Body of pancreas (tissue), 4 donors: Measurements from ENCODE around the gene C1QTNF9. TPM values are rescaled to one million over a fixed set of nuclear protein-coding genes. Genes with fewer than 3 reads are reported as not detected.
"Not testable (repeated sequence)": the region's sequence is repeated elsewhere in the genome, so short reads cannot be mapped to it uniquely, and the experiment has no call there.

Experiments used
- ATAC-seq: fragments of 150-250 bp; one replicate; pipeline ENCODE4 v1.9.1; 2016
- DNase-seq, 4 donors: peaks; one replicate each; pipeline ENCODE4 v3.0.0-alpha.2; 2019
- H3K27ac ChIP-seq, 4 donors: fragments of 200-600 bp; sonication (generic); 1 replicate in 3 of 4; 2 replicates in 1 of 4; pipeline versions ENCODE4 v1.5.1 to v1.6.1; 2016 to 2019; ENCODE audit warnings: mild to moderate bottlenecking in 1 of 4, mixed read lengths in 1 of 4, moderate library complexity in 1 of 4
- H3K27me3 ChIP-seq, 2 donors: fragments of 200-600 bp; sonication (generic); one replicate each; pipeline ENCODE4 v1.6.0; 2016; ENCODE audit warnings: mild to moderate bottlenecking in 1 of 2
- H3K36me3 ChIP-seq, 2 donors: fragments of 200-600 bp; sonication (generic); replicated peaks in 1 of 2; 2 replicates each; pipeline ENCODE4 v1.5.1; 2016; ENCODE audit warnings: low read depth in 2 of 2; ENCODE audit not compliant: insufficient read depth in 1 of 2
- H3K4me1 ChIP-seq: fragments of 200-600 bp; sonication (generic); one replicate; pipeline ENCODE4 v1.6.0; 2016
- H3K4me3 ChIP-seq, 2 donors: fragments of 200-600 bp; sonication (generic); 1 replicate in 1 of 2; 2 replicates in 1 of 2; pipeline ENCODE4 v1.5.1; 2016 to 2019
- H3K9me3 ChIP-seq, 3 donors: fragments of 200-600 bp; sonication (generic); 1 replicate in 2 of 3; 2 replicates in 1 of 3; pipeline ENCODE4 v1.5.1; 2016
- POLR2A ChIP-seq, 3 donors: fragments of 450-650 bp; IDR thresholded peaks; one replicate each; pipeline ENCODE4 v1.6.1; 2016; ENCODE audit warnings: antibody characterized with exemption in 3 of 3, mild to moderate bottlenecking in 2 of 3
- WGBS, 2 donors: methylation state at CpG; one replicate each; pipeline ENCODE4 v1.1.5; 2017; 5-methylcytosine and 5-hydroxymethylcytosine counted together
- intact Hi-C: fragments of 100-400 bp; cut with DNase I; formaldehyde crosslinking; loops from one replicate; pipeline ENCODE4 v1.15.1; 2023
- total RNA-seq, 2 donors: library from RNA; depleted of rRNA; stranded (reverse); fragments of >200 nt; gene quantifications; one replicate each; pipeline ENCODE4 v1.1.0, GENCODE V29; 2016
- TF ChIP-seq, protein P1 (sequence below), 7 experiments: fragments of 450-650 bp in 4 of 7; fragments of 200-600 bp in 3 of 7; sonication (generic) in 3 of 7; IDR thresholded peaks; one replicate each; pipeline ENCODE4 v1.5.1; 2016 to 2019; ENCODE audit warnings: antibody characterized with exemption in 7 of 7

The C1QTNF9 gene
- total RNA-seq, 2 donors from 2014 or later = 0.78 to 4.3 TPM

DNA sequence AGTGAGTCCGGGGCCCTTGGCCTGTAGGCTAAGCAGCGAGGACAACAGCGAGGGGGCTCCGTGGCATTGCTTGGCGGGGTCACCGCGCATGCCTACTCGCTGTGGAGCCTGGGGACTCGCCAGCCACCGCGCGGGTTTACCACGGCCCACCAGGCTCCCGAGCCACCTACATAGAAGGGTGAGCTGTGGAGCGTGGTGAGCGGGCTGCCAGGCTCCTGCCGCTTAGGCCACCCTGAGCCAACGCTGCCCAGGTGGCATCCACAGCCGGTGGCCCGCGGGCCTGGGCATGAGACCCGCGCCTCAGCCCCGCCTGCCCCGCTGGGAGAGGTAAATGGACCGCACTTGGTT, 31.2 kb downstream of the C1QTNF9 start:
- Histone ChIP-seq H3K9me3 (no peaks in the 10 kb centered on the region), H3K4me3 (no peak overlapping the region), H3K36me3 (no peaks in the 10 kb centered on the region), H3K27me3 (peaks cover 0 to 4% of the 10 kb centered on the region in 2 donors), H3K4me1 (no peaks in the 10 kb centered on the region), H3K27ac (no peak overlapping the region)
- TF ChIP-seq POLR2A (IDR thresholded peaks at IDR 0.05) = no peak
- TF ChIP-seq, protein P1, sequence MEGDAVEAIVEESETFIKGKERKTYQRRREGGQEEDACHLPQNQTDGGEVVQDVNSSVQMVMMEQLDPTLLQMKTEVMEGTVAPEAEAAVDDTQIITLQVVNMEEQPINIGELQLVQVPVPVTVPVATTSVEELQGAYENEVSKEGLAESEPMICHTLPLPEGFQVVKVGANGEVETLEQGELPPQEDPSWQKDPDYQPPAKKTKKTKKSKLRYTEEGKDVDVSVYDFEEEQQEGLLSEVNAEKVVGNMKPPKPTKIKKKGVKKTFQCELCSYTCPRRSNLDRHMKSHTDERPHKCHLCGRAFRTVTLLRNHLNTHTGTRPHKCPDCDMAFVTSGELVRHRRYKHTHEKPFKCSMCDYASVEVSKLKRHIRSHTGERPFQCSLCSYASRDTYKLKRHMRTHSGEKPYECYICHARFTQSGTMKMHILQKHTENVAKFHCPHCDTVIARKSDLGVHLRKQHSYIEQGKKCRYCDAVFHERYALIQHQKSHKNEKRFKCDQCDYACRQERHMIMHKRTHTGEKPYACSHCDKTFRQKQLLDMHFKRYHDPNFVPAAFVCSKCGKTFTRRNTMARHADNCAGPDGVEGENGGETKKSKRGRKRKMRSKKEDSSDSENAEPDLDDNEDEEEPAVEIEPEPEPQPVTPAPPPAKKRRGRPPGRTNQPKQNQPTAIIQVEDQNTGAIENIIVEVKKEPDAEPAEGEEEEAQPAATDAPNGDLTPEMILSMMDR (IDR thresholded peaks at IDR 0.05) = no peak
- DNase-seq (no peak), ATAC-seq (no peak)
- WGBS, 2 donors = 75 to 94% methylated on average over 7 to 23 of the region's 26 CpGs
- intact Hi-C loops = no loop called here

DNA sequence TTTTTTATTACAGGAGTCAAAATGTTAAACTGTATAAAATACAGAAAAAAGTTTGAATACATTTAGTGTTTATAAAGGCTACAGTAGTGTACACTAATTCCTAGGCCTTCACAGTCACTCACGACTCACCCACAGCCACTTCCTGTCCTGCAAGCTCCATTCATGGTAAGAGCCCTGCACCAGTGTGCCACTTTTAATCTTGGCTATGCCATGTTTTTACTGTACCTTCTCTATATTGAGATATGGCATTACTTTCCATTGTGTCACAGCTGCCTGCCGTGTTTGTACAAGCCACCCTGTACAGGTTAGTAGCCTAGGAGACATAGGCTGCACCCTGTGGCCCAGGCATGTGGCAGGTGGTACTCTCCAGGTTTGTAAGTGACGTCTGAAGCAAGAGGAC, 32.1 kb downstream of the C1QTNF9 start:
- Histone ChIP-seq H3K4me3 (no peak overlapping the region), H3K27ac (no peak overlapping the region), H3K27me3 (peaks cover 0 to 4% of the 10 kb centered on the region in 2 donors), H3K9me3 (no peaks in the 10 kb centered on the region), H3K36me3 (no peaks in the 10 kb centered on the region), H3K4me1 (no peaks in the 10 kb centered on the region)
- TF ChIP-seq, protein P1 (IDR thresholded peaks at IDR 0.05) = no peak
- no peak for TF ChIP-seq POLR2A (IDR thresholded peaks at IDR 0.05)
- intact Hi-C loops = no loop called here
- DNase-seq (no peak), ATAC-seq (no peak)
- 76 to 85% methylated on average over 3 of the region's 3 CpGs for WGBS, 2 donors

DNA sequence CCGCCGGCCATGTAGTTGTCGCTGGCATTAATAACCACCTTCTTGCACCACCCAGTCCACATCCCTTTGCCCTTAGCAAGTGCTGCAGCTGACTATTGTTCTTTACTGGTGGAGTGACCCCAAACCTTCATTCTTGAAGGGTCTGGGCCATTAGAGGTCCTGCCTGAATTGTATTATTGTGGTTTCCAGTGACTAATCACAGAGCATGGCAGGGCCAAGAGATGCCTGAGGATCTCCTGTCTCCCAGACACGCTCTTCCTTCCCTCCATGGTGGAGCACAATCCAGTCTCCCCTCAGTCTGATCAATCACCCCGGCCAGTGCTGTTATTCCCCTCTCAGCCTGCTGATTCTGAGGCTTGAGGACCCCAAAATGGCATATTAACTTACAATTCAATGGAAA, 39.0 kb downstream of the C1QTNF9 start:
- Histone ChIP-seq H3K4me3 (no peak overlapping the region), H3K4me1 (peaks cover 19% of the 10 kb centered on the region), H3K27ac (peak overlapping the region; percentile 64 to 93 (median 84)), H3K9me3 (no peaks in the 10 kb centered on the region), H3K36me3 (no peaks in the 10 kb centered on the region), H3K27me3 (no peaks in the 10 kb centered on the region)
- intact Hi-C loops = no loop called here
- ATAC-seq (no peak), DNase-seq (no peak)
- 95 to 96% methylated on average over 5 of the region's 5 CpGs for WGBS, 2 donors
- TF ChIP-seq, protein P1 (IDR thresholded peaks at IDR 0.05) = no peak
- TF ChIP-seq POLR2A (IDR thresholded peaks at IDR 0.05) = no peak

DNA sequence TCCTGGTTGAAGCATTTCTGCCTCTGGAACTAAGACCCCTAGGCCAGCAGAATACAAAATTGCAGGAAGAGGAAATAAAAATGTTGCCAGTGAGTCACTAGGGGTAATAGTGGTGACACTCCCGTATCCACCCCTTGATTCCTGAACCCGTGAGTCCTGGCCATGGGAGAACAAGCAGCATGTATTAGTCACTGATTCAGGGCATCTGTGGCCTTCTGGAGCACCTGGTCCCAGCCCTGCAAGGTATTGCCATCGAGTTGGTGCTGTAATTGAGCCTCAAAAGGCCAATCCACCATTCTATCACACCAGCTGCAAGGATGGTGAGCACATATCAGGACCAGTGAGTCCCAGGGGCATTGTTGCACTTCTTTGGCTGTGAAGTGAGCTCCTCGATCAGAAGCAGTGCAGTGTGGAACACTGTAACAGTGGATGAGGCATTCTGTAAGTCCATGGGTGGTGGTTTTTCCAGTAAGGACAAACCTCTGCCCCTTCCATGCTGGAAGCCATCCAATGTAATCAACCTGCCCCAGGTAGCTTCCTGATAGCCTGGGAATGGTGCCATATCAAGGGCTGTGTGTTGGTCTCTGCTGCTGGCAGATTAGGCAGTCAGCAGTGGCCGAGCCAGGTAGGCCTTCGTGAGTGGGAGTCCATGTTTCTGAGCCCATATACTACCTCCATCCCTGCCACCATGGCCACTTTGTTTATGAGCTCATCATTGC, 39.6 kb downstream of the C1QTNF9 start:
- Histone ChIP-seq H3K4me3 (no peak overlapping the region), H3K4me1 (peaks cover 19% of the 10 kb centered on the region), H3K27ac (peak overlapping the region; percentile 64 to 93 (median 84)), H3K27me3 (no peaks in the 10 kb centered on the region), H3K9me3 (no peaks in the 10 kb centered on the region), H3K36me3 (no peaks in the 10 kb centered on the region)
- DNase-seq = peak; percentile 89 to 97 (median 96)
- TF ChIP-seq POLR2A (IDR thresholded peaks at IDR 0.05) = no peak
- TF ChIP-seq, protein P1 (IDR thresholded peaks at IDR 0.05) = peak in 1 of 7 experiments; percentile 7
- intact Hi-C loops = no loop called here
- peak; percentile 97 for ATAC-seq
- 20 to 22% methylated on average over 5 to 6 of the region's 6 CpGs for WGBS, 2 donors

DNA sequence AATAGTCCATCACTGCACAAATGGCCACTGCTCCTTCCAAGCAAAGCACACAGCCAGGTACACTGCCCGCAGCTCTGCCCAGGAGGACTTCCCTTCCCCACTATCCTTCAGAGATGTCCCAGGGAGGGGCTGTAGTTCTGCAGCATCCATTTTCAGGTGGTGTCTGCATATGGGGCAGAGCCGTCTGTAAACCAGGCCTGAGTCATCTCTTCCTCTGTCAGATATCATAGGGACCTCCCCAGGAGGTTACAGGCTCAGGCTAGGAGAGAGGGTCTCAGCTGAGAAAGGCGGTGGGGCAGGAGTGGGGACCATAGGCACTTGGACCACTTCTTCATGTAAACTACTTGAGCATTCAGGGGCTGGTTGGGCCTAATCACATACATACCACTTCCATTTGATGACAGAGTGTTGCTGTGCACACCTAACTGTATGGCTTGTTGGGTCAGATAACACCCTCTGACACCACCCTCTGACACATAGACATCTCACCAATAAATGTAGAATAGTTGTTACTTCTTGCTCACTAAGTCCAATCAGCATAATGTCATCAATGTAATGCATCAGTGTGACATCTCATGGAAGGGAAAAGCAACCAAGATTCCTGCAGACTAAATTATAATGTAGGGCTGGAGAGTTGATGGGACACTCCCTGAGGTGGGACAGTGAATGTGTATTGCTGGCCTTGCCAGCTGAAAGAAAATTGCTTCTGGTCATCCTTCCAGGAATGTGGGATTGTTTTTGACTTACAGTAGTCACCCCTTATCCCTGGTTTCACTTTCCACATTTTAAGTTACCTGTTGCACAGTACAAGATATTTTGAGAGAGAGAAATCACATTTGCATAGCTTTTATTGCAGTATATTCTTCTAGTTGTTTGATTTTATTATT, 40.6 kb downstream of the C1QTNF9 start:
- H3K36me3 ChIP-seq = not testable (repeated sequence)
- H3K27ac ChIP-seq = peak overlapping the region in 3 of 4 donors; percentile 81 to 93 (median 88)

More for the DNA sequence above, 40.6 kb downstream of the C1QTNF9 start:
- intact Hi-C loops, H3K27me3 ChIP-seq, ATAC-seq, H3K9me3 ChIP-seq, H3K4me3 ChIP-seq, DNase-seq: not testable (repeated sequence)
- 80 to 94% methylated on average over 3 of the region's 3 CpGs for WGBS, 2 donors
- H3K4me1 ChIP-seq = peaks cover 19% of the 10 kb centered on the region
